ENCODE data around the gene CDH22. TPM values are rescaled to one million over a fixed set of nuclear protein-coding genes. Genes with fewer than 3 reads are reported as not detected.

CDH22 gene
- total RNA-seq, 2 experiments from 2014 or later: not detected

DNA sequence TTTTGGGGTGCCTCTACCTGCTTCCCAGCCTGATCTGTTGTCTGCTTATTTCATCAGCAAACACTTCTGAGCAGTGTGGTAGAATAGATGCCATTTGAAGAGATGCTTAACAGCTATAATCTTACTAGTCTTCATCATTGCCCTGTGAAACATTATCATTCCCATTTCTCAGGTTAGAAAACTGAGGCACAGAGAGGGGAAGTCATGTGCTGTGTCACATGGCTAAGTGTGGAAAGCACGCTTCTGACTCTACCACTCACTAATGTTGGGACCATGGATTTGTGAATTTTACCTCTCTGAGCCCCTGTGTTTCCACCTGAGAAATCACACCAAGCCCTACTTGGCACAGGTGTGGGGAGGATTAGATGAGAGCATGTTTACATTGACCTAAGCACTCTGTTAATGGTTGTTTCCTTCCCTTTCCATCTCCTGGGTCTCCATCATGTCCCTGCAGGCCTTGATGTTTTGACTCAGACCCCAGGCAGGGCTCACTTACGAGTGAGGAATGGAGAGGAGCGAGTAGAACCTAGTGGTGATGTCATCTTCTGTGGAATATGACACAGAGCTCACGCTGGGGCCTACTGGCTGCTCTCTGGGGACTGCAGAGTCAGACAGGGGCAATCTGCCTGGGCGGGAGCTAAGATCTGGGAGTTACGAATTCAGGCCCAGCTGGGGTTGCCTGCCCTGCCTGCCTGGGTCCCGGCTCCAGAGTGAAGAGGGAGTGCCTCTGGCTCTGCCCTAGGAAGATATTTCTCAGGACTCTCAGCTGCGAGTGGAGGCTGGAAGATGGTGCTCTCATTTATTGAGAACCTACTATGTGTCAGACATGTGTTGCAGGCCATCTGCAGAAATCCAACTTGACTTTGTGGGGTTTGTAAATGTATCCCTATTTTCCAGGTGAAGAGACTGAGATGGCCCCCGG lies 64.3 kb downstream of the CDH22 start:
- intact Hi-C loops (cut with DNase I, micrococcal nuclease): no loop called here
- no peaks in the 10 kb centered on the region for H3K9me3 Mint-ChIP-seq (ENCODE audit: low read depth)
- no peak overlapping the region for H3K4me3 Mint-ChIP-seq
- ChIA-PET CTCF (interaction anchor here (0.6 to 0.8 kb wide), 2 partner anchors 19 to 123 kb away, joined by 3 to 4 read pairs; no protein-coding TSS in a partner anchor), POLR2A (no interaction called here)
- peaks cover 33% of the 10 kb centered on the region for H3K27me3 Mint-ChIP-seq
- no peaks in the 10 kb centered on the region for H3K36me3 Mint-ChIP-seq (ENCODE audit: low read depth)
- no peak for DNase-seq
- peaks cover 5% of the 10 kb centered on the region for H3K4me1 Mint-ChIP-seq
- no peak overlapping the region for H3K27ac Mint-ChIP-seq
- ATAC-seq: no peak

DNA sequence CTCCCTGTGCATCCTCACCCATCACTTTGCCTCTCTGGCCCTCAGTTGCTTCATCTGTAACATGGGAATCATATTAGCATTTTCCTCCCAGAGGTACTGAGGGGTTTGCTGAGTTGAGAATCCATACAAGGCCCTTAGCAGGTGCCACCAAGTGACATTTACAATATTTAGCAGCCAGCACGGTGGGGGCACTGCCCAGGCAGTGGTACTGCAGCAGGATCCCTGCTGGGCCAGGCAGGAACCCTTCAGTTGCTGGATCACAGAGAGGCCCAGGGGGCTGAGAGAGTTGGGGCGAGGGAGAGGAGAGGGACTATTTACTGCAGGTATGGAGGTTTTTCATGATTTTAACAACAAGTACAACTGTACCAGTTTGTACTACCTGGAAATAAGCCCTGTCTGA lies 65.9 kb downstream of the CDH22 start:
- H3K27ac Mint-ChIP-seq: no peak overlapping the region
- POLR2A ChIA-PET: no interaction called here
- peaks cover 5% of the 10 kb centered on the region for H3K4me1 Mint-ChIP-seq
- no peaks in the 10 kb centered on the region for H3K36me3 Mint-ChIP-seq (ENCODE audit: low read depth)
- no peak for DNase-seq
- CTCF ChIA-PET: no interaction called here
- H3K4me3 Mint-ChIP-seq: no peak overlapping the region
- intact Hi-C loops (cut with DNase I, micrococcal nuclease): no loop called here
- no peak for ATAC-seq
- H3K27me3 Mint-ChIP-seq: peaks cover 26% of the 10 kb centered on the region
- no peaks in the 10 kb centered on the region for H3K9me3 Mint-ChIP-seq (ENCODE audit: low read depth)

DNA sequence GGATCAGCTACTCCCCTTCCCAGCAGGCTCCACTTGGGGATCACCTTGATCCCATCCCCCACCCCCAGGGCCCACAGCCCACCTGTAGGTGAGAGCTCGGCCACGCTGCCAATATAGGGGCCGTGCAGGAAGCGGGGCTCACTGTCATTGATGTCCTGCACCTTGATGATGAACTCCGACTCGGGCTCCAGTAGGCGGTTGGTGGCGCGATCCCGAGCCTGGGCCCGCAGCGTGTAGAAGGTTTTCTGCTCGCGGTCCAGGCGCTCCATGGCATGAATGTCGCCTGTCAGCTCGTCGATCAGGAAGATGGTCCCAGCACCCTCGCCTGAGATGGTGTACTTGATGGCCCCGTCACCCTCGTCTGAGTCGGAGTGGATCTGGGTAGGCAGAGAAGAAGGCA lies 67.4 kb downstream of the CDH22 start:
- ChIA-PET POLR2A (no interaction called here), CTCF (no interaction called here)
- no peaks in the 10 kb centered on the region for H3K9me3 Mint-ChIP-seq (ENCODE audit: low read depth)
- intact Hi-C loops (cut with DNase I, micrococcal nuclease): no loop called here
- no peak overlapping the region for H3K27ac Mint-ChIP-seq
- H3K27me3 Mint-ChIP-seq: peaks cover 15% of the 10 kb centered on the region
- H3K4me3 Mint-ChIP-seq: no peak overlapping the region
- ATAC-seq (no peak), DNase-seq (no peak)
- H3K36me3 Mint-ChIP-seq (ENCODE audit: low read depth): no peaks in the 10 kb centered on the region
- H3K4me1 Mint-ChIP-seq: no peaks in the 10 kb centered on the region

DNA sequence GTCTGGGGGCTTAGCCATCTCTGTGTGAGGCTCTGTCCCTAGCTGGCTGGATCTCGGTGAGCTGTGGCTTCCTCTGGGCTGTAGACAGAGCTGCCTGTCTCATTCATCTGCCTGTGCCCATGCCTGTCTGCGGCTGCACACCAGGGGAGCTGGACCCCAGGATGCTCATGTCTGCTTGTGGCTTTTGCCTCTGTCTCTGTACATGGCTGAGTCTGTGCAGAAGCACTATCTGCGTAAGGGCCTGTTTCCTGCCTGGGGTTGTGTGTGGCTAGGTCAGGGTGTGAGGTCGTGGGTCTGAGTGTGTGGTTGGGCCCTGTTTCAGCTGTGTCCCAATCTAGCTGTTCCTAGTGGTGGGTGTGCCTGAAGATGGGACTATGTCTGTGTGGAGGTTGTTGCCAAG lies 68.2 kb downstream of the CDH22 start:
- ChIA-PET CTCF (no interaction called here), POLR2A (no interaction called here)
- DNase-seq (no peak), ATAC-seq (no peak)
- intact Hi-C loops (cut with DNase I, micrococcal nuclease): no loop called here
- Mint-ChIP-seq H3K36me3 (ENCODE audit: low read depth) (no peaks in the 10 kb centered on the region), H3K27ac (no peak overlapping the region), H3K4me3 (no peak overlapping the region), H3K9me3 (ENCODE audit: low read depth) (no peaks in the 10 kb centered on the region), H3K4me1 (no peaks in the 10 kb centered on the region), H3K27me3 (peaks cover 10% of the 10 kb centered on the region)

DNA sequence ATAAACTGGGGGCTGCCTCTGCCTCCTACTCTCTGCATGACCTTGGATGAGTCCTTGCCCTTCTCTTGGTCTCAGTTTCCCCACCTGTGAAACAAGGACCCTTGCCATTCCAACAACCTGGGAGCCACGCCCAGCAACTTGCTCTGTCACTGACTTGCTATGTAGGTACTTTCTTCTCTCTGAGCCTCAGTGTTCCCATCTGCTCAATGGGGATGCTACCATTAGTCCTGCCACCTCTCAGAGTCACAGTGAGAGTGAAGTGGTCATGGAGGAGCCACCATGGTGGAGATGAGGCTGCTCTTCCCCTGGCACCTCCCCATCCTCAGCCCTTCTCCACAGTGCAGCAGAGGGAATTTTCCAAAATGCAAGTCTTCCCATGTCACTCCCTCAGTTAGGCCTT lies 70.6 kb downstream of the CDH22 start:
- Mint-ChIP-seq H3K27me3 (peaks cover 12% of the 10 kb centered on the region), H3K36me3 (ENCODE audit: low read depth) (no peaks in the 10 kb centered on the region), H3K4me3 (no peak overlapping the region), H3K27ac (no peak overlapping the region), H3K4me1 (no peaks in the 10 kb centered on the region), H3K9me3 (ENCODE audit: low read depth) (no peaks in the 10 kb centered on the region)
- POLR2A ChIA-PET: no interaction called here
- intact Hi-C loops (cut with DNase I, micrococcal nuclease): no loop called here
- CTCF ChIA-PET: no interaction called here
- ATAC-seq (no peak), DNase-seq (no peak)

DNA sequence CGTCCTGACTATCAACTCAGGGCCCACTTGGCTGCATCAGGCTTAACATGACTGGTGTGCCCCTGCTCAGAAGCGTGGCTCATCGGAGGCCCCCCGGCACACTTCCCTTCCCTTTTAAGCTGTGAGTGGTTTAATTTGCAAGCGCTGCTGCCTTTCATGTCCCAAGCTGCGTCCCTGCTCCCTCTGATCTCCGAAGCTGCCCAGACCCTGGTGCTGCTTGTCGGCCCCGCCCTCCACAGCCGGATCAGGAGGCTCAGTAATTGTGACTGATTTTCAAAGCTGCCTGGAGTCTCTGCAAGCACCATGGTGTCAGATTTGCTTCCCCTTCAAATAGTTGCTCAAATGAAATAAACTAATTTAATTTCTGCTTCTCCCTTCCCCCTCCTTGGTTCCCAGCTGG lies 71.1 kb downstream of the CDH22 start:
- Mint-ChIP-seq H3K36me3 (ENCODE audit: low read depth) (no peaks in the 10 kb centered on the region), H3K9me3 (ENCODE audit: low read depth) (no peaks in the 10 kb centered on the region), H3K27ac (no peak overlapping the region), H3K27me3 (peaks cover 12% of the 10 kb centered on the region), H3K4me1 (no peaks in the 10 kb centered on the region), H3K4me3 (no peak overlapping the region)
- no peak for DNase-seq
- POLR2A ChIA-PET: no interaction called here
- ATAC-seq: no peak
- CTCF ChIA-PET: no interaction called here
- intact Hi-C loops (cut with DNase I, micrococcal nuclease): no loop called here

DNA sequence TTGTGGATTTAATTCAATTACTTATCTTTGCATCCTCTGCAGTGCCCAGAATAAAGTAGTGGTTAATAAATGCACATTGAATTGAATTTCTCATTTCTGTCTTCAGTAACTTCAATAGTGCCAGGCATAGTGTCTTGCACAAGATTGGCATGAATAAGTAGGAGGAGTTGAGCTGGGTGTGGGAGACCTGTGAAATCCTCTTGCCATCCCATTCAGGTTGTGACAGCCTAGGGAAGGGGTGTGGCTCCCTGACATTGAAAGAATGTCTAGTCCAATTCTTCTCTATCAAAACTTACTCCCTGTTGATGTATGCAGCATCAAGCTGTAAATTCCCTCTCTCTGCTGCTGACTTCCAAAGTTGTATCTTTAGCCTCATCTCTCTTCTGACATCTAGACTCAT lies 73.2 kb downstream of the CDH22 start:
- Mint-ChIP-seq H3K9me3 (ENCODE audit: low read depth) (no peaks in the 10 kb centered on the region), H3K36me3 (ENCODE audit: low read depth) (no peaks in the 10 kb centered on the region), H3K4me3 (no peak overlapping the region), H3K27ac (no peak overlapping the region), H3K27me3 (peaks cover 11% of the 10 kb centered on the region), H3K4me1 (no peaks in the 10 kb centered on the region)
- POLR2A ChIA-PET: no interaction called here
- CTCF ChIA-PET: no interaction called here
- ATAC-seq (no peak), DNase-seq (no peak)
- intact Hi-C loops (cut with DNase I, micrococcal nuclease): no loop called here

DNA sequence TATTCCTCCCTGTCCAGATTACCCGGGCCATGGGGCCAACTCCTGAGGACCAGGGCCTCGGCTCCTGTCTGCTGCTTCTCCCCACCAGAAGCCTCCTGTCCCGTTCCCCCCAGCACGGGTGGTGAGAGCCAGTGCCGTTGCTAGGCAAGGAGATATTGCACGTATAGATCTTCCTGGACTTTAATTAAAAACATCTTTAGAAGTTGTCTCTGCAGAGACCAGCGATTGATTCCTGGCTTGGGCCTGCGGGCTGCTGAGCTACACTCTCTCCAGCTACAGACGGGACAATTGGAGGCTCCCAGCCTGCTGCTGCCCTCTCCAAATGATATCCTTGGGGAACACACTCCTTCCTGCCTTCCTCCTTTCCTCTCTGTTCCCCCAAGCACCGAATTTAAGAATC lies 74.6 kb downstream of the CDH22 start:
- DNase-seq: no peak
- CTCF ChIA-PET: interaction anchor here (0.8 kb wide), 1 partner anchor 169 kb away, joined by 4 read pairs; no protein-coding TSS in a partner anchor
- Mint-ChIP-seq H3K27me3 (peaks cover 18% of the 10 kb centered on the region), H3K4me3 (no peak overlapping the region), H3K4me1 (no peaks in the 10 kb centered on the region), H3K9me3 (ENCODE audit: low read depth) (no peaks in the 10 kb centered on the region), H3K36me3 (ENCODE audit: low read depth) (no peaks in the 10 kb centered on the region), H3K27ac (no peak overlapping the region)
- intact Hi-C loops (cut with DNase I, micrococcal nuclease): no loop called here
- POLR2A ChIA-PET: no interaction called here
- ATAC-seq: no peak

DNA sequence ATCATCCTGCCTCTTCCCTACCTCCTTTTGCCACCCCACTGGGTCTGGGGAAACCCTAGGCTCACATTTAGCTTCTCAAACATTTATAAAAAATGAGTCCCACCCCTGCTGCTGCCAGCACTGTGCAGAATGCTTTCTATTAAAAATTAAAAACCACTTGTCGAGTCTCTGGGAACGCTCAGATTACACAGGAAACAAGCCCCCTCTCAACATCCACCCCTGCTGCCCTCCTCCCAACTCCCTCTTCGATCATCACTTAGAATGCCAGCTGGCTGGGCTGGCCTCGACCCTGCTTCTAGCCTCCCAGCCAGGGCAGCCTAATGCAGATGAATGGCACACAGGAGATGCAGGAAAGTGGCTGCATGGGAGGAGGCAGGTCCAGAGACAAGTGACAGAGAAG lies 75.8 kb downstream of the CDH22 start:
- ChIA-PET CTCF (no interaction called here), POLR2A (no interaction called here)
- ATAC-seq: no peak

DNA sequence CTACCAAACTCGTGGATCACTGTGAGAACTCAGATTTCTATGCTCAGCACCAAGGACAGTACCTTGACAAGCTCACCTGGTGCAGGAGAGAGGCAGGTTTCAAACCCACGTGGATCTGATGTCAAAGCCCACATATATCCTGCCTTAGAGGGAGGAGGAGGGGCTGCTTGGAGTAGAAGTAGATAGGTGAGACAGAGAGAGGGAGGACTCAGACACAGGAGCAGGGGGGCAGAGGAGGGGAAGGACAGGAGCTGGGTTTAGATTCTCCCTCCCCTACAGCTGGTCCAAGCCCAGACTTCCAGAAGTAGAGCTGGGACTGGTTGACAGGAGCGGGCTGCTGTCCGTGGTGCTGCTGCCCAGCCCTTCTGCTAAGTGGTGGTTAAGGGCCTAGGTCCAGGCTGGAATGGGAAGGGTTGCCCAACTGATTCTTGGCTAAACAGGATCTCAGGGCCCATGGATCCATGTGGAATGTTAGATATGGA lies 77.5 kb downstream of the CDH22 start:
- H3K4me3 Mint-ChIP-seq: no peak overlapping the region
- CTCF ChIA-PET: interaction anchor here (0.6 kb wide), 1 partner anchor 170 kb away, joined by 3 read pairs; no protein-coding TSS in a partner anchor

More for the DNA sequence above, 75.8 kb downstream of the CDH22 start:
- H3K4me1 Mint-ChIP-seq: no peaks in the 10 kb centered on the region
- intact Hi-C loops (cut with DNase I, micrococcal nuclease): no loop called here
- no peak overlapping the region for H3K27ac Mint-ChIP-seq
- H3K36me3 Mint-ChIP-seq (ENCODE audit: low read depth): no peaks in the 10 kb centered on the region
- no peak overlapping the region for H3K4me3 Mint-ChIP-seq
- no peaks in the 10 kb centered on the region for H3K9me3 Mint-ChIP-seq (ENCODE audit: low read depth)
- no peak for DNase-seq
- H3K27me3 Mint-ChIP-seq: peaks cover 15% of the 10 kb centered on the region

DNA sequence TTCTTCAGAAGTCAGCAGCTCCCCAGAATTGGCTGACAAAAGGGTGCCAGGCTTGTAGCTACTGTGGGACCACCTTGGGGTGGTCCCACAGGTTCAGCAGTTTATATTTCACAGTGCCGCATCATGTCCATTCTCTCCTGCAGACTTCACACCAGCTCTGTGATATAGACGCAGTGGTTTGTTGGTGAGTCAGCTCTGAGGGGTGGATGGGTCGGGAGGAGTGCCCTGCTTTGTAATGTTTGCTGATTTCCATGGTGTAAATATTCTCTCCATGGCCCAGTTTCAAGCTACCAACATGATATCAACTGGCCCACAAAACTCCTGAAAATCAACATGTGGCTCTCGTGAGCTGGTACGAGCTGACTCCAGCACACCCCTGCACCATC lies 78.2 kb downstream of the CDH22 start:
- H3K9me3 Mint-ChIP-seq (ENCODE audit: low read depth): no peaks in the 10 kb centered on the region
- peaks cover 26% of the 10 kb centered on the region for H3K27me3 Mint-ChIP-seq
- no peaks in the 10 kb centered on the region for H3K4me1 Mint-ChIP-seq
- DNase-seq: no peak
- intact Hi-C loops (cut with DNase I, micrococcal nuclease): no loop called here
- no peak overlapping the region for H3K27ac Mint-ChIP-seq
- ChIA-PET POLR2A (no interaction called here), CTCF (interaction anchor here (0.6 kb wide), 1 partner anchor 203 kb away, joined by 3 read pairs; no protein-coding TSS in a partner anchor)
- no peaks in the 10 kb centered on the region for H3K36me3 Mint-ChIP-seq (ENCODE audit: low read depth)
- ATAC-seq: no peak
- H3K4me3 Mint-ChIP-seq: no peak overlapping the region

More for the DNA sequence above, 77.5 kb downstream of the CDH22 start:
- Mint-ChIP-seq H3K4me1 (no peaks in the 10 kb centered on the region), H3K27me3 (peaks cover 25% of the 10 kb centered on the region), H3K27ac (no peak overlapping the region), H3K9me3 (ENCODE audit: low read depth) (no peaks in the 10 kb centered on the region), H3K36me3 (ENCODE audit: low read depth) (no peaks in the 10 kb centered on the region)
- no peak for ATAC-seq
- POLR2A ChIA-PET: no interaction called here
- DNase-seq: peak; percentile 18
- intact Hi-C loops (cut with DNase I, micrococcal nuclease): no loop called here

DNA sequence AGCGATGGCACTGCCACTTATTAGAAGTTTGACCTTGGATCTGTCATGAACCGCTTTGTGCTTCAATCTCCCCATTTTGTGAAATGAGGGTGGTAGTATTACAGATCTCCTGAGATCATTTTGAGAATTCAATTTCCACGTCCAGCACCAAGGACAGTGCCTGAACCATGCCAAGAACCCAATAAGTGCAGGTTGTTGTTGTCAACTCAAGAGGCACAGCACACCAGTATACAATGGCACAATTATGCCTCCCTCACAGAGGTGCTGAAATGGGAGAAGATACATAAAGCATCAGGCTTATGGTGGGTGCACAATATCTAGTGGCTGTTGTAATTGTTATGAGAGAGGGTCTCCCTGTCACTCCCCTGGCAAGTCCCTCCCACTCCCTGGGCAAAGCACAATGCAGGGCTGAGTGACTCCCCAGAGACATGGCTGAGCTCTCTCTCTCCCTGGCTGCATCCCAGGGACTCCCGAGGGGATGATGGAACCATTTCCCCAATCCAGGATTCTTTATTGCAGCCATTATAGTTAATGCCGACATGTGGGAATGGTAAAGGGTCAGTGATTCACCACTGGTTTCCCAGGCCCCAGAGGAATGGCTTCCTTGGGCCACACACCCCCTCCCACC lies 78.7 kb downstream of the CDH22 start:
- intact Hi-C loops (cut with DNase I, micrococcal nuclease): no loop called here
- ATAC-seq (no peak), DNase-seq (no peak)
- H3K9me3 Mint-ChIP-seq (ENCODE audit: low read depth): no peaks in the 10 kb centered on the region
- H3K4me3 Mint-ChIP-seq: no peak overlapping the region
- H3K36me3 Mint-ChIP-seq (ENCODE audit: low read depth): no peaks in the 10 kb centered on the region
- CTCF ChIA-PET: interaction anchor here (0.6 kb wide), 1 partner anchor 203 kb away, joined by 3 read pairs; no protein-coding TSS in a partner anchor
- H3K27me3 Mint-ChIP-seq: peaks cover 26% of the 10 kb centered on the region
- H3K4me1 Mint-ChIP-seq: no peaks in the 10 kb centered on the region
- POLR2A ChIA-PET: no interaction called here
- H3K27ac Mint-ChIP-seq: no peak overlapping the region

All from activated CD4-positive, alpha-beta T cell treated with anti-CD3 and anti-CD28 coated beads for 36 hours (primary cell).